GM18868 (cell line): Measurements from ENCODE around the gene SUSD4.

Experiments used
- ATAC-seq: cut with Tn5 transposase; IDR thresholded peaks from one replicate; pipeline ENCODE4 v1.9.1; 2021; ENCODE audit warnings: mild to moderate bottlenecking, moderate library complexity; ENCODE audit not compliant: unreplicated experiment

Gene SUSD4

GRCh38 chr1:223331301-223331700 lies 32.7 kb downstream of the SUSD4 start:
- no peak for ATAC-seq

- ATAC-seq = no peak
Observed at GRCh38 chr1:223330466-223330865, 33.5 kb downstream of the SUSD4 start.

- no peak for ATAC-seq
Observed at GRCh38 chr1:223329664-223330415, 34.1 kb downstream of the SUSD4 start.

- ATAC-seq = no peak
Observed at GRCh38 chr1:223329252-223329651, 34.7 kb downstream of the SUSD4 start.

GRCh38 chr1:223328566-223328965 lies 35.4 kb downstream of the SUSD4 start:
- no peak for ATAC-seq

GRCh38 chr1:223326776-223327175 lies 37.2 kb downstream of the SUSD4 start:
- ATAC-seq = no peak

GRCh38 chr1:223323491-223324484 lies 40.2 kb downstream of the SUSD4 start:
- ATAC-seq = no peak

- ATAC-seq = no peak
Observed at GRCh38 chr1:223322868-223323267, 41.1 kb downstream of the SUSD4 start.

GRCh38 chr1:223320959-223321358 lies 43.0 kb downstream of the SUSD4 start:
- ATAC-seq = no peak

GRCh38 chr1:223319905-223320580 lies 43.9 kb downstream of the SUSD4 start:
- no peak for ATAC-seq

- no peak for ATAC-seq
Observed at GRCh38 chr1:223319398-223319797, 44.6 kb downstream of the SUSD4 start.

- ATAC-seq = no peak
Observed at GRCh38 chr1:223316082-223316481, 47.9 kb downstream of the SUSD4 start.

GRCh38 chr1:223315665-223316064 lies 48.3 kb downstream of the SUSD4 start:
- no peak for ATAC-seq

GRCh38 chr1:223313415-223313754 lies 50.6 kb downstream of the SUSD4 start:
- no peak for ATAC-seq

- no peak for ATAC-seq
Observed at GRCh38 chr1:223312705-223313414, 51.1 kb downstream of the SUSD4 start.

GRCh38 chr1:223312273-223312672 lies 51.7 kb downstream of the SUSD4 start:
- no peak for ATAC-seq

GRCh38 chr1:223311826-223312225 lies 52.1 kb downstream of the SUSD4 start:
- ATAC-seq = no peak

- ATAC-seq = no peak
Observed at GRCh38 chr1:223308136-223308535, 55.8 kb downstream of the SUSD4 start.

GRCh38 chr1:223307544-223307943 lies 56.4 kb downstream of the SUSD4 start:
- no peak for ATAC-seq

GRCh38 chr1:223304931-223305330 lies 59.0 kb downstream of the SUSD4 start:
- no peak for ATAC-seq

GRCh38 chr1:223301371-223301770 lies 62.6 kb downstream of the SUSD4 start:
- ATAC-seq = no peak
